Left lung (tissue), 10 donors: Measurements from ENCODE around the gene CHST9. TPM values are rescaled to one million over a fixed set of nuclear protein-coding genes. Genes with fewer than 3 reads are reported as not detected.

Experiments
- ATAC-seq: fragments of 200-7000 bp; cut with Tn5 transposase; one replicate; pipeline ENCODE4 v1.9.1; 2020; ENCODE audit warnings: moderate library complexity
- DNase-seq, 4 donors: peaks; one replicate each; pipeline ENCODE4 v3.0.0-alpha.2; 2013 to 2020
- H3K27ac ChIP-seq, 2 donors: fragments of 200-600 bp; sonication (generic) in 1 of 2; one replicate each; pipeline versions ENCODE4 v1.5.0 to v1.8.0; 2020 to 2021
- H3K27me3 ChIP-seq, 2 donors: fragments of 200-600 bp; sonication (generic) in 1 of 2; one replicate each; pipeline versions ENCODE4 v1.5.0 to v1.8.0; 2020 to 2021
- H3K36me3 ChIP-seq, 2 donors: fragments of 200-600 bp; sonication (generic) in 1 of 2; one replicate each; pipeline versions ENCODE4 v1.5.0 to v1.8.0; 2020 to 2021
- H3K4me1 ChIP-seq, 2 donors: fragments of 200-600 bp; one replicate each; pipeline ENCODE4 v1.8.0; 2021
- H3K4me3 ChIP-seq, 2 donors: fragments of 200-600 bp; sonication (generic) in 1 of 2; one replicate each; pipeline versions ENCODE4 v1.5.0 to v1.8.0; 2020 to 2021; ENCODE audit warnings: mild to moderate bottlenecking in 1 of 2
- H3K9me3 ChIP-seq, 2 donors: fragments of 200-600 bp; sonication (generic) in 1 of 2; one replicate each; pipeline versions ENCODE4 v1.5.0 to v1.8.0; 2020 to 2021
- CTCF ChIP-seq, 2 donors: fragments of 200-600 bp; sonication (generic) in 1 of 2; IDR thresholded peaks; one replicate each; pipeline versions ENCODE4 v1.5.0 to v1.8.0; 2021; ENCODE audit warnings: antibody characterized with exemption in 2 of 2
- intact Hi-C, 2 donors: fragments of 100-400 bp; cut with DNase I; formaldehyde crosslinking; loops; one replicate each; pipeline versions ENCODE4 v1.11.2 to v1.14.2; 2022
- polyA plus RNA-seq, 6 donors: library from polyadenylated mRNA; unstranded; fragments of 120-200 nt; gene quantifications; one replicate each; pipeline ENCODE4 v1.2.1, GENCODE V29; 2013; ENCODE audit not compliant: insufficient read length in 6 of 6
- total RNA-seq, 2 donors: library from RNA; stranded (reverse); fragmentation: NEBNext Ultra II Directional; extraction: Animal tissue kit (Norgen Biotek cat#: 25700); gene quantifications; one replicate each; pipeline ENCODE4 v1.2.1, GENCODE V29; 2021
- donor health status: DM: no; HTN: yes; CAD: no.
- donor health status: DM: no; HTN: no; CAD: no.

CHST9 gene
- total and polyA plus RNA-seq, 8 donors = 0.12 to 4.2 (median 2.6) TPM

DNA sequence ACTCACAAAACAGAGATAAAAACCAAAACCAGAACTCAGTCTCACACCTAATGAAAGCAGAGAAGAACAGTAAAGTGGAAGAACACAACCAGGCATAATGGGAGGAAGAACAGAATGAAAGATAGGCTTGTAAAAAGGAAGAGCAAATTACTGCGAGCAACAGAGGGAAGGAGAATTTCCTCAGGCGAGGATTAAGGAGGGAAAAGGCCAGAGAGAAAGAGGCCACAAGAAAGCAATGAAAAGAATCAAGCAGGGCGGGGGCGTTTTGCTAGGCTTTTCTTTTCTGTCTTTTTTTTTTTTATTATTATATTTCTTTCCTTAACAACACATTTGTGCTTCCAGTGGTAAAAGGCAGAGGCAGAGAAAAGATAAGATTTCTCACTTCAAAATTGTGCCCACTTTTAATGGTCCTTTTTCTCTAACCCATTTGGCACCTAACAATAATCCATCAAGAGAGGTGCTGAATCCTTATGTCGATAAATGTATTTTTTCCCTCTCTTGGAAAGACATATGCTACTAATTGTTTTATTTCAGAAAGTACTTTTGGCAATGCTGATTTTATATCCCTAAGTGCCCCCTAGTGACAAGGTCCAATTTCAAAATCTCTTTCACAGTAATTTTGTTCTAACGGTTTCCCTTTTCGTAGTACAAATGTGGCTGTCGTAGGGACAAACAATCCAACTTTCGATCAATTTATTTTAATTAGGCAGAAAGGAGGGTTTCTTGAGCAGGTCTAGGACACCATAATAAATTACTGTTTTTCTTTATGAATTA lies 180.9 kb downstream of the CHST9 start:
- peak in 1 of 2 donors; percentile 10 for TF ChIP-seq CTCF (IDR thresholded peaks at IDR 0.05)
- intact Hi-C loops = no loop called here
- Histone ChIP-seq H3K27ac (no peak overlapping the region), H3K27me3 (no peaks in the 10 kb centered on the region), H3K4me1 (no peaks in the 10 kb centered on the region), H3K9me3 (no peaks in the 10 kb centered on the region), H3K36me3 (no peaks in the 10 kb centered on the region), H3K4me3 (no peak overlapping the region)
- peak in 2 of 4 donors; percentile 10 to 28 for DNase-seq
- ATAC-seq = no peak

GRCh38 chr18:26999797-27000196 lies 185.3 kb downstream of the CHST9 start:
- DNase-seq = no peak
- TF ChIP-seq CTCF (IDR thresholded peaks at IDR 0.05) = no peak
- intact Hi-C loops = no loop called here

GRCh38 chr18:26993568-26993967 lies 191.5 kb downstream of the CHST9 start:
- H3K9me3 ChIP-seq = peaks cover 0 to 6% of the 10 kb centered on the region in 2 donors
- intact Hi-C loops = no loop called here
- no peak for ATAC-seq
- H3K36me3 ChIP-seq = no peaks in the 10 kb centered on the region
- H3K27me3 ChIP-seq = no peaks in the 10 kb centered on the region
- no peak for TF ChIP-seq CTCF (IDR thresholded peaks at IDR 0.05)
- no peak overlapping the region for H3K27ac ChIP-seq
- DNase-seq = no peak
- no peaks in the 10 kb centered on the region for H3K4me1 ChIP-seq
- no peak overlapping the region for H3K4me3 ChIP-seq

More at GRCh38 chr18:26999797-27000196, 185.3 kb downstream of the CHST9 start:
- Histone ChIP-seq H3K4me1 (no peaks in the 10 kb centered on the region), H3K36me3 (no peaks in the 10 kb centered on the region), H3K27ac (no peak overlapping the region), H3K9me3 (no peaks in the 10 kb centered on the region), H3K27me3 (no peaks in the 10 kb centered on the region), H3K4me3 (no peak overlapping the region)
- ATAC-seq = no peak

GRCh38 chr18:26992926-26993325 lies 192.2 kb downstream of the CHST9 start:
- no peaks in the 10 kb centered on the region for H3K36me3 ChIP-seq
- H3K4me3 ChIP-seq = no peak overlapping the region
- no peaks in the 10 kb centered on the region for H3K4me1 ChIP-seq
- peaks cover 0 to 6% of the 10 kb centered on the region in 2 donors for H3K9me3 ChIP-seq
- no peak for TF ChIP-seq CTCF (IDR thresholded peaks at IDR 0.05)
- no peak for ATAC-seq
- intact Hi-C loops = no loop called here
- no peaks in the 10 kb centered on the region for H3K27me3 ChIP-seq
- no peak overlapping the region for H3K27ac ChIP-seq
- no peak for DNase-seq

- ATAC-seq (no peak), DNase-seq (no peak)
- TF ChIP-seq CTCF (IDR thresholded peaks at IDR 0.05) = no peak
- Histone ChIP-seq H3K27ac (no peak overlapping the region), H3K9me3 (peaks cover 0 to 6% of the 10 kb centered on the region in 2 donors), H3K27me3 (no peaks in the 10 kb centered on the region), H3K36me3 (no peaks in the 10 kb centered on the region), H3K4me3 (no peak overlapping the region), H3K4me1 (no peaks in the 10 kb centered on the region)
- intact Hi-C loops = no loop called here
Observed at GRCh38 chr18:26989842-26990241, 195.3 kb downstream of the CHST9 start.
